A673 (cell line): ENCODE results near the gene CLDN1. TPM values are rescaled to one million over a fixed set of nuclear protein-coding genes. Genes with fewer than 3 reads are reported as not detected.

Experiments
- BruUV-seq: library from RNA; stranded (reverse); fragments of 400-500 nt; replicated peaks from 2 replicates; lab custom pipeline; 2021; lab: Mats Ljungman, UMichigan
- CTCF ChIA-PET: fragments of 300-600 bp; sonication (Branson Sonifier 250); formaldehyde crosslinking; loops from one replicate; lab custom pipeline; 2022; ENCODE audit warnings: antibody characterized with exemption; lab: Charles Lee
- POLR2A ChIA-PET: fragments of 300-600 bp; sonication (Branson Sonifier 250); formaldehyde crosslinking; loops from one replicate; lab custom pipeline; 2022; ENCODE audit warnings: antibody characterized with exemption; ENCODE audit not compliant: low non-redundant PET; lab: Charles Lee
- DNase-seq: peaks from one replicate; pipeline ENCODE4 v3.0.0-alpha.2; 2015; ENCODE audit warnings: low spot score
- H3K27ac ChIP-seq: fragments of 200-600 bp; sonication (generic); 2 replicates; pipeline ENCODE4 v1.5.1; 2016; ENCODE audit warnings: mixed run types, low read depth, mild to moderate bottlenecking, mixed read lengths, antibody characterized with exemption, low read length; ENCODE audit not compliant: poor library complexity, severe bottlenecking
- H3K27me3 ChIP-seq: fragments of 200-600 bp; sonication (generic); replicated peaks from 2 replicates; pipeline ENCODE4 v1.6.1; 2017; ENCODE audit warnings: mixed run types, low read depth, mild to moderate bottlenecking, mixed read lengths, antibody characterized with exemption, low read length; ENCODE audit not compliant: insufficient read depth, poor library complexity
- H3K36me3 ChIP-seq: fragments of 200-600 bp; sonication (generic); 2 replicates; pipeline ENCODE4 v1.6.1; 2016; ENCODE audit warnings: mixed run types, mild to moderate bottlenecking, mixed read lengths, antibody characterized with exemption, low read length; ENCODE audit not compliant: insufficient read depth, poor library complexity, severe bottlenecking
- H3K4me1 ChIP-seq: fragments of 200-600 bp; sonication (generic); 2 replicates; pipeline ENCODE4 v1.6.1; 2017; ENCODE audit warnings: mixed run types, mild to moderate bottlenecking, mixed read lengths, antibody characterized with exemption, low read length; ENCODE audit not compliant: insufficient read depth, poor library complexity, severe bottlenecking
- H3K4me3 ChIP-seq: fragments of 200-600 bp; sonication (generic); 2 replicates; pipeline ENCODE4 v1.5.1; 2016; ENCODE audit warnings: low read depth, mixed run types, mild to moderate bottlenecking, mixed read lengths, low read length; ENCODE audit not compliant: poor library complexity, severe bottlenecking
- H3K9me3 ChIP-seq: fragments of 200-600 bp; sonication (generic); 2 replicates; pipeline ENCODE4 v1.6.1; 2016; ENCODE audit warnings: mixed run types, low read depth, mild to moderate bottlenecking, mixed read lengths, antibody characterized with exemption, low read length; ENCODE audit not compliant: poor library complexity, severe bottlenecking
- CTCF ChIP-seq: fragments of 300-800, 200-600 bp; sonication (generic); conservative IDR thresholded peaks from 2 replicates; pipeline ENCODE4 v1.5.1; 2017; ENCODE audit warnings: low read depth, mild to moderate bottlenecking, antibody characterized with exemption, low read length, moderate library complexity, mixed read lengths
- EZH2 ChIP-seq: fragments of 200-600 bp; sonication (generic); IDR thresholded peaks from 2 replicates; pipeline ENCODE4 v1.6.1; 2017; ENCODE audit warnings: borderline replicate concordance, low read depth, mild to moderate bottlenecking, mixed read lengths, antibody characterized with exemption, low read length; ENCODE audit not compliant: poor library complexity, severe bottlenecking
- intact Hi-C: fragments of 100-400 bp; cut with micrococcal nuclease; formaldehyde crosslinking; loops from one replicate; pipeline ENCODE4 v1.10.0; 2022; ENCODE audit not compliant: unreplicated experiment
- total RNA-seq: library from RNA; stranded (reverse); gene quantifications from 2 replicates; pipeline ENCODE4 v1.2.3, GENCODE V29; 2021

CLDN1 gene
- total RNA-seq, 1 experiment from 2014 or later = 184 TPM

- DNase-seq = no peak
- CTCF ChIA-PET = no interaction called here
- no peaks in the 10 kb centered on the region for H3K9me3 ChIP-seq
- no peak overlapping the region for H3K4me3 ChIP-seq
- H3K4me1 ChIP-seq = peaks cover 11% of the 10 kb centered on the region
- TF ChIP-seq CTCF (no peak), EZH2 (no peak)
- no TSS peak for BruUV-seq
- H3K27me3 ChIP-seq = no peaks in the 10 kb centered on the region
- POLR2A ChIA-PET = no interaction called here
- peaks cover 54% of the 10 kb centered on the region for H3K36me3 ChIP-seq
- no peak overlapping the region for H3K27ac ChIP-seq
- intact Hi-C loops = no loop called here
Measured at GRCh38 chr3:190305406-190305805, 16.8 kb downstream of the CLDN1 start.

GRCh38 chr3:190303884-190304283 is 18.4 kb downstream of the CLDN1 start:
- ChIA-PET POLR2A (interaction anchor here (0.6 kb wide), 1 partner anchor 288 kb away, joined by 3 read pairs; no protein-coding TSS in a partner anchor), CTCF (no interaction called here)
- no TSS peak for BruUV-seq
- no peak for DNase-seq
- TF ChIP-seq EZH2 = no peak
- TF ChIP-seq CTCF = no peak
- Histone ChIP-seq H3K4me1 (peaks cover 11% of the 10 kb centered on the region), H3K4me3 (no peak overlapping the region), H3K27me3 (no peaks in the 10 kb centered on the region), H3K27ac (no peak overlapping the region), H3K36me3 (peaks cover 38% of the 10 kb centered on the region), H3K9me3 (no peaks in the 10 kb centered on the region)
- intact Hi-C loops = no loop called here

GRCh38 chr3:190302212-190302867 is 19.9 kb downstream of the CLDN1 start:
- DNase-seq = peak; percentile 45
- Histone ChIP-seq H3K27me3 (no peaks in the 10 kb centered on the region), H3K4me1 (peaks cover 11% of the 10 kb centered on the region), H3K27ac (peak overlapping the region; percentile 15), H3K4me3 (no peak overlapping the region), H3K36me3 (peaks cover 23% of the 10 kb centered on the region), H3K9me3 (no peaks in the 10 kb centered on the region)
- intact Hi-C loops = no loop called here
- ChIA-PET CTCF (no interaction called here), POLR2A (no interaction called here)
- BruUV-seq = no TSS peak
- TF ChIP-seq CTCF (no peak), EZH2 (no peak)
